ENCODE data around the gene LCE6A.

DNA sequence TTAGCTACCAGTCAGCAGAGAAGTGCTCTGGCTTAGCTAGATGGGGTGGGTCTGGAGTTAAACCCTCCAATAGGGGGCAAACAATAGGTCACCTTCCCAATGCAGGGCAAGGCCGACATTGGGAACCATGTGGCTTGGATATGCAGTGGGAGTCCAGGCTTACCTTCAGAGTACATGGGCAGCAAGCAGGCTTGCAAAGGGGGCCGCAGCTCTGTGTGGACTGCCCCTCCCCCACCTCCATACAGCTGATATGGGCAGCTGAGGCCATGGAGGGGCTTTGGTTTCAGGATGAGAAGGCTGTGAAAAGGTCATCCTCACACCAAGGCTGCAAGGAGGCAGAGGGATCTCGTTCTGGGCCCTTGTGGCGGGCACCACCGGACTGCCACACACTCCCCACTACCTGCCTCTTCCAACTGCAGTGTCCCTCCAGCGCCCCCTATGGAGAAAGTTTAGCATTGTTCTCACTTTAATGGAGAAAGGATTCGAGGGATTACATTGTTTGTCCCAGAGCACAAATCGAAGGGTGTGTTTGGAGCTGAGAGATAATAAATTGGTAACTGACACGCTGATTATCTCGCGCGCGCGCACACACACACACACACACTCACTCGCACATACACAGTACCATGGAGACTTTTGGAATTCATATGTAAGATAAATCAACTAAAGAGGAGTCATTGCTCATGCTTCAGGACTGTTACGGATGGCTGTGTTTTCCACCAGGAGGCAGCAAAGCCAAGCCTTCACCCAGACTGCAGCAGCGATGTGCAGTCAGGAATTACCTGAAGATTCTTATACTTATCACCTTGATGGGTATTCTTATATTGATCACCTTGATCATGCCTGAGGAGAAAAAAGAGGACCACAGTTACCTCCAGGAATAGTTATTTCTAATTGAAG, 28.4 kb downstream of the LCE6A start:
- TF ChIP-seq CTCF (IDR thresholded peaks at IDR 0.05), result peak in 2 of 4 experiments; percentile 5 to 6
- TF ChIP-seq POLR2AphosphoS5 (IDR thresholded peaks at IDR 0.05), result no peak
- TF ChIP-seq POLR2A (IDR thresholded peaks at IDR 0.05), result no peak

All from prostate gland (tissue), 2 donors.